HG02798 (cell line): ENCODE data around the gene FAHD1.

ENCODE experiments used
- ATAC-seq: cut with Tn5 transposase; IDR thresholded peaks from one replicate; pipeline ENCODE4 v1.9.1; 2021; ENCODE audit warnings: mild to moderate bottlenecking; ENCODE audit not compliant: unreplicated experiment, poor library complexity

The FAHD1 gene

DNA sequence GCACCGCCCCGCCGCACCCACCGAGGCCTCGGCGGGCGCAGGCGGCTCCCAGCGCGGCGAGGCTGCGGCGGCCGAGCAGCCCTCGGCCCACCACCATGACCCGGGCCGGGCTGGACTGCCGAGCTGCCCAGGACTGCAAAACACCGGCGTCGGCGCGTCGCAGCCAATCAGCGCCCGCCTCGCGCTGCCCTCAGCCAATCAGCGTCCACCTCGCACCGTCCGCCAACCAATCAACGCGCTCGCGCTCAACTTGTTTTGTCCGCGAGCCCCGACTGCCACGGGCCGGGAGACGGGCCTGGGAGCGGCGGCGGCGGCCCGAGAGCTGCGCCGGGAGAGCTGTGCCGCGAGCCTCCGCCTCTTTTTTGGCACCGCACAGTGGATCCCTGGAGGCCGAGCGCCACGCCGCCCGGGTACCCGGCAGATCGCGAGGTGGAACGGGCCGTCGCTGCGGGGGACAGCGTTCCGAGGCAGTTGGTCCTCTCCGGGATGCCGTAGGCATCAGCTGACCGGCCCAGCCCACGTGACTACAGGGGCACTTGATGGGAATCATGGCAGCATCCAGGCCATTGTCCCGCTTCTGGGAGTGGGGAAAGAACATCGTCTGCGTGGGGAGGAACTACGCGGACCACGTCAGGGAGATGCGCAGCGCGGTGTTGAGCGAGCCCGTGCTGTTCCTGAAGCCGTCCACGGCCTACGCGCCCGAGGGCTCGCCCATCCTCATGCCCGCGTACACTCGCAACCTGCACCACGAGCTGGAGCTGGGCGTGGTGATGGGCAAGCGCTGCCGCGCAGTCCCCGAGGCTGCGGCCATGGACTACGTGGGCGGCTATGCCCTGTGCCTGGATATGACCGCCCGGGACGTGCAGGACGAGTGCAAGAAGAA is at the start of gene FAHD1, which contains the start of gene HAGH:
TSS of gene FAHD1 (plus strand) at position 516 of the 883 bp plus-strand sequence. CDS start at position 549, 33 bp downstream.
TSS of gene HAGH (minus strand) at position 135 of the 883 bp plus-strand sequence. CDS start at position 97, 38 bp downstream.
- ATAC-seq, result peak; percentile 91

DNA sequence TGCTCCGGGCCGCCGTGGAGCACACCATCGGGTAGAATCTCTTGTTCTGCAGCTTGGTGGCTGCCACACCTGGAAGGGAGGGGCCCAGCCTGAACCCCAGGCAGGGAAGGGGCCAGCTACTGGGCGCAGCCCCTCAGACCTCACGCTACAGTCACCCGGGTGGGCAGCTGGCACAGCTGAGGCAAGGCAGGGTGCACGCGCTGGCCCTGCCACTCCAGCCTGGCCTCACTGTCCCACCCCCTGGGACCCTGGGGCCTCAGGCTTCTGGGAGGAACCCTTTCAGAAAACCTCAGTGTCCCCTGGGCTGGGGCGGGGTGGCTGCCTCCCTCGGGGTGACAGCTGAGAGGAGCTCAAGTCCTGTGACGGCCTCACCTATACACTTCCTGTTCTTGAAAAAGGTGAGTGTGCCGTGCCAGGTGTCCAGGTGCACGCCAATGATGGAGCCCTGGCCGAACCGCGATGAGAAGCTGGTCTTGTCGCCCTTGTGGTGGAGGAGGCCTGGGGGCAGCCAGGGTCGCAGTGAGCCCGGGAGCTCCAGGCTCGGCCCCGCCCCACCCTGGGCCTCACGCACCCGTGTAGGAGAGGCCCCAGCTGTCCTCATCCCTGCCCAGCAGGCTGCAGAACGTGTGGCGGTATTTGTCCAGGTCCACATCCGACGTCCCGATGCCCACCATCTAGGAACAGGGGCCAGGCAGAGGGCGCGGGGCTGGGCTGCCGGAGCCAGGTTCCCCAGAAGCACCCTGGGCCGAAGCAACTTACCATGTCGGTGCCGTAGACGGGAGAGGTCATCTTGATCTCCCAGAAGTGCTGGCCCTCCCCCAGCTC is 49.4 kb upstream of the FAHD1 start:
- no peak for ATAC-seq

DNA sequence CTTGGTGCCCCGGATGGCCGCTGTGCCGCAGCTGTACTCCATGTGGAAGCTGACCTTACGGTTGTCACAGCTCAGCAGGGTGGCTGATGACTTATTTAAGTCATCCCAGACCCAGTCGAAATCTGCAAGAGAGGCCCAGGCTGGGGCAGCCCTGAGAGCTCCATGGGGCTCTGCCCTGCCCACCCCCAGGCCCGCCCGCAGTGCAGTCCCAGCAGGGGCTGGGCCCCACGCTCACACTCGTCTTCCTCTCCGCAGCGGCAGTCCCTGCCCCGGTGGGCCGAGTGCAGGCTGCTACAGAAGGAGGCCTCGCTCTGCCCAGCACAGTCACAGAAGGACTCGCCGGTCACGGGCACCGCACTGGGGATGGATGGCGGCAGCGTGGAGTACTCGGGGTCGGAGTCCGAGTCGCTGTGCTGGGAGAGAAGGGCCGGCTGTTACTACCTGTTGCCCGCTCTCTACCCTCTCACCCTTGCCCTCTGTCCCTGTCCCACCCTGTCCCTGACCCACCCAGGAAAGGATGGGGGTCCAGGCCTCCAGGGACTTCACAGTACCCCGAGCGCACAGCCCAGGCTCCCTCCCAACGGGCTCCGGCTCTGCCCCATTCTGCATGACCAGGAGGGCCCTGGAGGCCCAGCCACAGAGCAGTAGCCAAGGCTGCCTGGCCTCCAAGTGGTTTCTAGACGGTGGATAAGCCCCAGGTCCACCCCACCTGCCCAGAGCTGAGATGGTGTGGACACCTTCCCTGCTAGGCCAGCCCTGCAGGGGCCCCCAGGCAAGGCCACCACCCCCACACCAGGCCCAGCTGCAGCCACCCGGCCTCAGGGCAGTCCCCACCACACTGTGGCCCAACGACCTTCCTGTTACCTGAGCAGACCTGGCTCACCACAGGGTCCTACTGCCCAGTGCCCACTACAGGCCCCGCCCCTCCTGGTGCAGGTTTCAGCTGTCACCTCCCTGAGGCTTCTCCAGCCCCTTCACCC is 48.5 kb upstream of the FAHD1 start:
- ATAC-seq, result no peak

DNA sequence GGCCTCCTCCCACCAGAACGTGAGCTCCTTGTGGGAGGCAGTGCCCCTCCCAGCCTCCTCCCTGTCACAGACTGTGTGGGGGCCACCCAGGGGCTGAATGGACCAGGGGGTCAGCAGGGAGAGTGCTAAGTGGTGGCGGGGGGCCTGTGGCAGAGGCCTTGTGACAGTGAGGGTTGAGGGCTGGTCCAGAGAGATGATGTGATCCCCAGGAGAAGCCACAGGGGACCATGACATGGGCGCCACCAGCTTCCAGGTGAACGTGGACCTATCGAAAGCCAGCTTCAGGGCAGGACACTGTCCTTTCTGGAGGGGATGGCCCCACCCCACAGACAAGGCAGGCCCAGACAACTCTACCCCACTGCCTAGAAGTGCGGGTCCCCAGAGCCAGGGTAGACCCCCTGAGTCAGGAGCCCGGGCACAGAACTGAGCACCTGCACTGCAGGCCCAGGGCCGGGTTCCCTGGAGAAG is 47.7 kb upstream of the FAHD1 start:
- ATAC-seq, result no peak

DNA sequence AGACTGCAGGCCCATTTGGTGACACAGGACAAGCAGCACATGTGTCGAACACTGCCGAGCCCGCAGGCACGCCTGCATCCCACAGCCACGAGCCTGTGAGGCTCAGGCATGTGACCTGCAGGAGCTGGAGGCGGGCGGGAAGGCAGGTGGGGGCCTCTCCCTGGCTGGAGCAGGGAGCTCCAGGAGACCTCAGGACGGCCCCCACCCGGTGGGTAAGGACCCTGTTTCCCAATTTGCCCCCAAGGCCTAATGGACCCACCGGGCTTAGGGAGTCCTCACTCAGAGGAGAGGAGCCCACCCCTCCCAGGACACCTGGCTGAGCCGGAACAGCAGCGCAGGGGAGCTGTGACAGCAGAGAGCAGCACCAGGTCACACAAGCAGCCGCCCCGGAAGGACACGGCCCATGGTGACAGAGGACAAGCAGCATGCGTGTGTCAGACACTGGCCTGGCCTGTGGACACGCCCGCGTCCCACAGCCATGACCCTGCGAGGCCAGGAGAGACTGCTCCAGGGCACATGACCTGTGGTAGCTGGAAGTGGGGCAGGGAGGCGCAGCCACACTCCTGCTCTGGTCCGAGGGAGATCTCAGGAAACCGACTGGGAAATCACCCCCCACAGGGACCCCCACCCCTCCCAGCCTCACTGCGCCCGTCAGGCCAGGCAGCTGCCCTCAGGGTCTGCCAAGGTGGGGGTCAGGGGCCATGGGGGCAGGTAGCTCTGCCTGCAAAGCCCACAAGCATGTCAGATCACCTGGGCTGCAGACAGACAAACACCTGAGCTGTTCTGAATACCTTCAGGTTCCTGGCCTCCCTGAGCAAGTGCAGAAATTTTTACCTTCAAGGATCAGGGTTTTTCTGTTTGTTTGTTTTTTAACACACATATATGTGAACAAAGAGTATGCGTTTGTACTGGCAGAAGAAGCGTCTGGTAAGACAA is 47.0 kb upstream of the FAHD1 start:
- ATAC-seq, result no peak

DNA sequence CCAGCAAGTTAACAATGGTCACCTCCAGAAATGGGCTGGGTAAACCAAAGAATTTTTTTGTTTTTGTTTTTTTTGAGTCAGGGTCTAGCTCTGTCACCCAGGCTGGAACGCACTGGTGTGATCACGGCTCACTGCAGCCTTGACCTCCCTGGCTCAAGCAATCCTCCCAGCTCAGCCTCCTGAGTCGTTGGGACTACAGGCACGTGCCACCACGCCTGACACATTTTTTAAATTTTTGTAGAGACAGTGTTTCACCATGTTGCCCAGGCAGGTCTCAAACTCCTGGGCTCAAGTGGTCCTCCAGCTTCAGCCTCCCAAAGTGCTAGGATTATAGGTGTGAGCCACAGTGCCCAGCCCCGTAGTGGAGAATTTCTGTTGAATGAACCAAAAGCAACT is 46.3 kb upstream of the FAHD1 start:
- ATAC-seq, result no peak

DNA sequence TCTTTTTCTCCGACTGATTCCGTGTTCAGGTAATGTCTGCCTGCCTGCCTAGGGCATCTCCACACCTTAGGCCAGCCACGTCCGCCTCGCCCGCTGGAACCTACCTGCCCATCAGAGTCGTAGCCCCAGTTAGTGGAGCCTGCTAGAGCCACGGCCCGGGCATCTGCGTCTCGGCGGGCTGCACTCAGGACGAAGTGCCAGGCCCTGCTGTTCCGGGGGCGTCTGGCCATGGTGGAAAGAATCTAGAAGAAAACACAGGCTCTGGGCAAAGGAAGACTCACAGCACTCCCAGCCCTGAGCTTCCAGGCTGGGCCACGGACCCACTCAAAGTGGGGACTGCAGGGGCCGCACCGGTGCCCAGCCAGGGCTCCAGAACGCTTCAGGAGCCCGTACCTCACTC is 45.8 kb upstream of the FAHD1 start:
- ATAC-seq, result no peak

DNA sequence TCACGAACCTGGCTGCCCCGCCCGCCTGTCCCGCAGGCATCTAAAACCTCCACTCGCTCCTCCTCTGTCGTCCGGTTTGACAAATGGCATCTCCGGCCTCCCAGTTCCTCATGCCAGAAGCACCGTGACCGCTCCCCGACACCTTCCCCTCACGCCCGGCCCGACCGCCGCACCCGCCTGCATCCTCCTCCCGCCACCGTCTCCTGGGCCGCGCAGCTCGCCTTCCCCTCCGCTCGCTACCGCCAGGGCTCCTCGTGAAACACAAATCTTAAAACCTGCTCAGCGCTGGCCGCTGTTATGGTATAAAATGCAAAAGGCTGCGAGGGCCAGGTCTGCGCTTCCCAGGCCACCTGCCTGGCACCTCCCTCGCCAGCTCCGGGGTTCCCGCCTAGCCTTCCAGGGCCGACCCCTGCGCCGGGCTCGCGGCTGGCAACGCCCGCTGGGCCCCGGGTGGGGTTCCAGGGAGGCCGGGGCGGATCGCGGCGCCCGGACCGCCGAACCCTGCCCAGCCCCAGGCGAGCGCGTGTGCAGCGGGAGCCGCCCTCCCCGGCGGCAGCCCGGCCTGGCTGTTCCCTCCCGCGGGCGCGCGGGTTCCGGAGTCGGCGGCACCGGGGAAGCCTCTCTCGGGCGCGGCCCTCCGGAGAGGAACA is 45.1 kb upstream of the FAHD1 start:
- ATAC-seq, result peak; percentile 1

DNA sequence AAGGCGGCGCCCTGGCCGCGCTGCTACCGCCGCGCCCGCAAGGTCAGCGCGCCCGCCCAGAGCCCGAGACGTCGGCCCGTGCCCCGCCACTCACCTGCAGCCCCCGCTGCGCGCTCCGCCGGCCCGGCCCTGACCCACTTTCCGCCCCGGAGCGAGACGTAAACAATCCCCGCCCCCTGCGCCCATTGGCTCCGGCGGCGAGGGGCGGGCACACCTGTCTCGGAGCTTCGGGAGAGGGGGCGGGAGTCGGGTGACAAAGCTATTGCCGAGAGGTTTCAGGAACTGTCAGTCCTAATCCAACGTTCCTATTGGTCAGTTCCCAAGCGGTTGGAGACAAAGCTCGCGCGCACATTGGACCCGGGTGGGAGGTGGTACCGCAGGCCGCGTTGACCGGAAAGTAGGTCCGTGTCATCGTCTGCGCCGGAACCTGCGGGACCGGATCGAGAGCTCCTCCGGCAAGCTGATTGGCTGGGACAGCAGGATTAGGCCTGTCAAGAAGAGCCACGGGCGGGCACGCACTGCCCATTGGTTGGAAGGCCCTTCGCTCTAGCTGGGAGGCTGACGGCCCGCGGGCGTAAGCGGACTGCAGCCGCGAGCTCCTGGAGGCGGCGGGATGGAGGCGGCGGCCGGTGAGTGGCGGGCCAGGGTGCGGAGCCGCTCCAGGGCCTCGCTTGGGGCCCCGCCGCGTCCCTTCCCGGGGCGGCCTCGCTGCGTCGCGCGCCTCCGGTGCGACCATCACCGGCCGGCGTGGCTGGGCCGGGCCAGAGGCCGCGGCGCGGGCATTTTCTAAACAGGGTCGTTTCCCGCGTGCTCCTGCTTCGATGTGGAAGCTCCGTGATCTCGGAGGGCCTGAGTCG is 44.4 kb upstream of the FAHD1 start, which contains the start of the genes NUBP2 and SPSB3:
TSS of gene NUBP2 (plus strand) at position 553 of the 857 bp plus-strand sequence. CDS start at position 614, 61 bp downstream.
TSS of gene SPSB3 (minus strand) at position 164 of the 857 bp plus-strand sequence. CDS start 1,088 bp downstream, outside the sequence.
- ATAC-seq, result peak; percentile 88

DNA sequence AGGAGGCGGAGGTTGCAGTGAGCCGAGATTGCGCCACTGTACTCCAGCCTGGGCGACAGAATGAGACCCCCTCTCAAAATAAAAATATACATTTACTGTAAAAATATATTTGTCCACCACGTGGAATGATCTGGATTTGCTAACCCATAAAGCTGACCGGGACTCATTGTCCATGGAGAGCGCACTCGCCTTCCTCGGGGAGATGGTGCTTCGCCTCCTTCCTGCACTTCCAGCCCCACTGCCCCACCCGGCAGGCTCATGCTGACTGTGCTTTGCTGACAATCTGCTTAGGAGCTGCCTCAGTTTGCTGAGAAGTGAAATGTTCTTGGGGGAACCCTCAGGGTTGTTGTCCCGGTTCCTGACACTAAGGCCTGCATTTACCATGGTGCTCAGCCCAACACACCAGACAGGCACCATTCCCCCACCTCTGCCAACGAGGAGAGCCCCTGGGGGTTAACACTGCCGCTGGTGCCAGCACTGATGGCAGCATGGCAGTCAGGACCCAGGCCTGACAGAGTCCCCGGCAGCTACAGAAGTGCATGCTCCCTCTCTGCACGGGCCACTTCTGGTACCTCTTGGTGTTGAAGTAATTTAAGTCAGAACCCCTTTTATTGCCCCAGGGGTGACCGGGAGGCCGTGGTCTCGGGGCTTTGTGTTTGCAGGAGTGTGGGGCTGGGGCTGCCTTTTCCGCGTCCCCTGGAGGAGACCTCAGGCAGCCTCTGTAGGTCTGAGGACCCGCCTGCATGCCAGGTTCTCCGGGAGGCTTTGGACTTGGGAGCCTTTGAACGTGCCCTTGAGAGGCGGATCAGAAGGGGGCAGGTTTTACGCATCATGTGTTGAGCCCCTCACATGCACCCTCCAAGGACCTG is 41.8 kb upstream of the FAHD1 start:
- ATAC-seq, result no peak

DNA sequence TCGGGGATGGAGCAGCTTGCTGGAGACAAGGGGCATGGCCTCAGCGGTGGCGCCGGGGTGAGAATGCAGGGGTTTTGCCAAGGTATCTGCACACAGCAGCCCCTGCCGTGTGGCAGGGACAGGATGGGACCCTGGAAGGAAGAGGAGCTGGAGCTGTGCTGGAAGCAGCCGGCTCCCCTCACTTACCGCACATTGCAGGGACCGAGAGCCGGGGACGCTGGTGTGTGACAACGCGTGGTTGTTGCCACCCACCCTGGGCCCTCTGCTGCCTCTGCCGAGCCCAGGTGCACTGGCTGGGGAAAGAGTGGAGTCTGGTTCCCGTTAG is 41.2 kb upstream of the FAHD1 start:
- ATAC-seq, result no peak

DNA sequence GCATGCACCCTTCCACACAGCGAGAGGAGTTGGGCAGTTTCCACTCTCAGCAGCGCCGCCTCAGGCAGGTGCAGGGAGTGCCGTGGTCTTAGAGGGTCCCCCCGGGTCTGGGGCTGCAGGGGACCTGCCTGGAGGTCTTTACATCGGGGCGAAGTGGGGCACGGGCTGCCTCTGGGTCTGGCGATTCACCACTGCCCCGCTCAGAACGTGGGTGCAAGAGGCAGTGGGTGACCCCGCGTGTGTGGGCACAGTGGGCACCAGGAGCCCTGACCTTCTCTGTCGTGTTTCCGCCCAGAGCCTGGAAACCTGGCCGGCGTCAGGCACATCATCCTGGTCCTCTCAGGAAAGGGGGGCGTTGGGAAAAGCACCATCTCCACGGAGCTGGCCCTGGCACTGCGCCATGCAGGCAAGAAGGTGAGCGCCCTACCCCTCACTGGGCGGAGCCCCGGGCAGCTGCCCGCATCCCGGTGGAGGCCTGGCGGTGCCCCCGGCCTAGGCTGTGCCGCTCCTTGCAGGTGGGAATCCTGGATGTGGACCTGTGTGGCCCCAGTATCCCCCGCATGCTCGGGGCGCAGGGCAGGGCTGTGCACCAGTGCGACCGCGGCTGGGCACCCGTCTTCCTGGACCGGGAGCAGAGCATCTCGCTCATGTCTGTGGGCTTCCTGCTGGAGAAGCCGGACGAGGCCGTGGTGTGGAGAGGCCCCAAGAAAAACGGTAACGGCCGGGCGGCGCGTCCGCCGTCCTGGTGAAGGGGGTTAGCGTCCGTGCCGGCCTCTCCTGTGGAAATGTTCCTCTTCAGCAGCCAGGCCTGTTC is 40.6 kb upstream of the FAHD1 start:
- no peak for ATAC-seq

DNA sequence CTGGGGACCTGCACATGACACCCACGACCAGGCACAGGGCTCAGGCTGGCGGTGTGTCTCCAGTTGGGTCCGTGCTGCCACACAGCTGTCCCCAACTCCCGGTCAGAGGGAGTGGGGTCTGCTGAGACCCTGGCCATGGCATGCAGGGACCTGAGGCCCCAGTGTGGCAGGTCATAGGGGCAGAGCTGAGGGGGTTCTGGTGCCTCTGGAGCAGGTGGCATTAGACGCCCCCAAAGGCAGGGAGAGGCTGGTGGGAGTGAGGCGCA is 40.0 kb upstream of the FAHD1 start:
- no peak for ATAC-seq

DNA sequence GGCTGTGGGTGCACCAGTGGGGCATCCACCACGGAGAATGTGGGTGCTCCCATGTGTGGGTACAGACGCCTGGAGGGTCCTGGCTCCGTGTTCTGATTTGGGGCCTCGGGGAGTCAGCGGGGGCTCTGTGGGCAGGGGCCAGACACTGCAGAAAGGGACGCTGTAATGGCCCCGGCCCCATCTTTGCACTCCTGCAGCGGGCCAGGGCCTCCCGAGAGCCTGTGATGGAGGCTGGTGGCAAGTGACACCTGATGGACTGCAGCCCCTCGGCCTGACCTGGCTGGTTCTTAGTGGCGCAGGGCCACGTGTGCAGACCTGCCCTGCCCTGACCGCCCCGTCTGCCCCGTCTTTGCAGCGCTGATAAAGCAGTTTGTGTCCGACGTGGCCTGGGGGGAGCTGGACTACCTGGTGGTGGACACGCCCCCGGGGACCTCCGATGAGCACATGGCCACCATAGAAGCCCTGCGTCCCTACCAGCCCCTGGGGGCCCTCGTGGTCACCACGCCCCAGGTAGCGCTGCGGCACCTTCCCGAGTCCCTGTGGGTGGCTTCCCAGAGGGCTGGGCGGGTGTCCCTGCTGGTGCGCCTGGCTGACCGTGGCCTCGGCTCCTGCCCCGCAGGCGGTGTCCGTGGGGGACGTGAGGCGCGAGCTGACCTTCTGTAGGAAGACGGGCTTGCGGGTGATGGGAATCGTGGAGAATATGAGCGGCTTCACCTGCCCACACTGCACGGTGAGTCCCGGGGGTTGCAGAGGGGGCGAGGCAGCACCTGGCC is 39.5 kb upstream of the FAHD1 start:
- ATAC-seq, result no peak

DNA sequence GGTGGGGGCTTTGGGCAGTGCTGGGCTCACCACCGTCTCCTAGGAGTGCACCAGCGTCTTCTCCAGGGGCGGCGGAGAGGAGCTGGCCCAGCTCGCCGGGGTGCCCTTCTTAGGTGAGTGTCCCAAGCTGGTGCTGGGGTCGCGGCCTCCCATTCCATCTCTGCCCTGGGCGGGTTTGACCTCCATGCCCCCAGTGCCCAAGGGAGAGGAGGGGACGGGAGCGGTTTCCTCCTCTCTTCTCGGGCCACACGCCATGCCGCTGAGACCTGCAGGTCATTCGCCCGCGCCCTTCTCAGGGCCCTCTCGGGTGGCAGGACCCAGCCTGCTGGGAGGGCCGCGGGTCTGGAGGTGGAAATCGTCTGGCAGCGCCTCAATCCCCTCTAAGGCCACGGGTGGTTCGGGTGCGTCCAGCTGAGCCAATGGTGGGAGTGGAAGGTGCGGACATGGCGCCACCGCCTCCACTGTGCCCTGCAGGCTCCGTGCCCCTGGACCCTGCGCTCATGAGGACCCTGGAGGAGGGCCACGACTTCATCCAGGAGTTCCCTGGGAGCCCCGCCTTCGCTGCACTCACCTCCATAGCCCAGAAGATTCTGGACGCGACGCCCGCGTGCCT is 38.8 kb upstream of the FAHD1 start:
- ATAC-seq, result no peak
